Activated CD4-positive, alpha-beta T cell treated with anti-CD3 and anti-CD28 coated beads for 24 hours (primary cell): ENCODE data around the gene UNC5B.

Source experiments
- DNase-seq, 2 donors: peaks; one replicate each; pipeline ENCODE4 v3.0.0-alpha.2; 2020; ENCODE audit warnings: low read depth in 2 of 2

The UNC5B gene

DNA sequence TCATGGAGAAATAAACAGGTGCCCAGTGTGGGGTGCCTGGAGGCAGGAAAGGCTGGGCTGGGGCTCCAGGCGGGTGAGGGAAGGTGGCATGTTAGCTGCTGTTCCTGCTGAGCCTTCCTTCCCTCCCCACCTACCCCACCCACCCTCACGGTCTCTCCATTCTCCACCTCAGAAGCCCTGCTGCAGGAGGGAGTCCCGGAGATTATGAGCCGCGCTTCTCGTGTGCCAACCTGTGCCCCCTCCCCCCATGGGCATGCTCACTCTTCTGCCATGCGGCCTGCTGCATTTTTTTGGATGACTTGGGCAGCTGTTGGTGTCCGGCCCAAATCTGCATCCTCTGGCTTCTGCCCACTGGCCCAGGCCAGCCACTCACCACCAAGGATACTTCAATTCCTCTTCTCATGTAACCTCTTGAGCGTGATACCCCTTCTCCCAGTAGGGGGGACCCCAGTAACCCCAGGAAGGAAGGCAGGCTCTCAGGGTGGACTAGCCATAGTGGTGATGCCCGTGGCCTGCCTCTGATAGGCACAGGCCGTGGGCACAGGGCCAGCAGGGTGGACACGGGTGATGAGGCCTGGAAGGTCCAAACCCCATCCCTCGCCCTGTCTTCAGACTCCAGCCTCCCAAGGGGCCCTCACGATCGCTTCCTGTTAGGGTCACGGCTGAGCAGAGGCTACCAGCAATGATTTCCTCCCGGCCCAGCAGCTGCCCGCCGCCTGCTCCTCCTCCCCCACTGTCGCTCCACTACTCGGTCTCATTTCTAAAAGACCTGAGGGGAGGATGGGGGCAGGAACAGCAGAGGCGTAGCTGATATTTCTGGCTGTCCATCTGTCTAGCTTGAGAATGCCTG is 27.8 kb downstream of the UNC5B start:
- no peak for DNase-seq

DNA sequence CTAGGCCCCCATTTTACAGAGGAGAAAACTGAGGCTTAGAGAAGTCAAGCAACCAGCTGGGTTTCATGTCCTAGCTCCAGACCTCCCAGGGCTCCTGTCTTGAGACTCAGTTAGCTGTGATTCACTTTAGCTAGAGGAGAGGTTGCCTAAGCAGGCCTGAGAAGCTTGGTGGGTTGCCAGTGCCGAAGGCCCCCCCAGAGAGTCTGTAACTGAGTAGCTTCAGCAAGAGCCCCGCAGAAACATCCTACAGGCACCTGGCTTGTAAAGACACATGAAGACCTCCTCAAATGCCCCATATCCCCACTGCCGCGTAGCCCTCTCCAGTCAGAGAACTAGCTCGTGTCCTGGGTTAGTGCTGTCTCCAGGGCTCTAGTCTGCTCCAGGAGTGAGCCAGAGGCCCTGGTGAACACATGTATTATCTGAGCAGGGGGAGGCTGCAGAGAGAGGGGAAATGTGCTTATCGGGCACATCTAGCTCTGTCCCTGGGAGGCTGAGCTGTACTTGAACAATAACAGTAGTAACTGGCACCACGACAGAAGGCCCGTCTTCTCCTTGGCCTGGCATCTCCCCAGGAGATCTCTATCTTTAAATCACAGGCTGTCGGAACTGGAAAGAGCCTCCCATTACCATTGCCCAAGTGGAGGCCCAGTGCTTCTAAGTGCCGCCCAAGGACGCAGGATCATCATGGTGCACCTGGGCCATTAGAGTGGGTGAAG is 28.9 kb downstream of the UNC5B start:
- DNase-seq: no peak

GRCh38 chr10:71241830-71242621 is 29.7 kb downstream of the UNC5B start:
- no peak for DNase-seq

- no peak for DNase-seq
Observed at GRCh38 chr10:71242622-71243009, 30.2 kb downstream of the UNC5B start.

GRCh38 chr10:71243756-71244395 is 31.5 kb downstream of the UNC5B start:
- no peak for DNase-seq

DNA sequence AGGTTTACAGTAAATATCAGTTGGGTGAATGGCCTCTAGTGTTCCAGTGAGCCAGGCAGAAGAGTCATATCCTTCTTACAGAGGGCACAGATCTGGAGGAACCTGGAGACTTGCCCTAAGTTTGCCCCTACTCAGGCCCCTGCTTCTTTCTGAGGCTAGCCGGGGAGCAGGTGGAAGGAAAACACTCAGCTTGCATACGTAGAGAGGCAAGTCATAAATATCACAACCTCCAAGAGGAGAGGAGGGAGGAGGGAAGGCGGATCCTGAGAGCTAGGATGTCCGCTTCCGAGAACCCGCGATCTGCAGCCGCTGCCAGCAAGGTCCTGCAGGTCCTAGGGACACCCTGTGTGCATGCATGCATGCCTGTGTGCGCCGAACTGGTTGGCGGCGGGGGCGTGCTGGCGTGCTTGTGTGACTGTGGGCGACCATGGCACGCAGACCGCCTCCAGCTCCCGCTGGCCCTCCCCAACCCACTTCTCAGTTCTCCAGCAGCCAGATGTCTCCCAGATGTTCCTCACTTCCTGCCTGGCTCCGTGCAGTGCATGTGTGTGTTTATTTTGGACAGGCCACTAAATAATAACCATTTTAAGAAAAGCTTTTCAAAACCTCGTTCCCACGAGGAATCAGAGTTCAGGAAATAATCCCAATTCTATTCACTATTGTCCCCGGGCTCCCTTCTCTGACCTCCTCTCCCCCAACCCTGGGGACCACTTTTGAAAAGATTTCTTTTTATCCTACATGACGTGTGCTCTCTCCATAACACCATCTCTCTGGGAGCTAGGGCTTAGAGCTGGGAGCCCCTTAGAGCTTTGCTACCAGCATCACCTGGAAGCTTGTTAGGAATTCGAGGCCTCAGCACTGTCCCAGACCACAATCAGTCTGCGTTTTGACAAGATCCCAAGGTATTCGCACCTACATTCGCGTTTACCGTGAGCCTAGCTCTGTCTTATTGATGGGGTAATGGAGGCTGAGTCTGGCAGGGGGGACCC is 32.4 kb downstream of the UNC5B start:
- DNase-seq: no peak

GRCh38 chr10:71245420-71246325 is 33.3 kb downstream of the UNC5B start:
- DNase-seq: no peak

DNA sequence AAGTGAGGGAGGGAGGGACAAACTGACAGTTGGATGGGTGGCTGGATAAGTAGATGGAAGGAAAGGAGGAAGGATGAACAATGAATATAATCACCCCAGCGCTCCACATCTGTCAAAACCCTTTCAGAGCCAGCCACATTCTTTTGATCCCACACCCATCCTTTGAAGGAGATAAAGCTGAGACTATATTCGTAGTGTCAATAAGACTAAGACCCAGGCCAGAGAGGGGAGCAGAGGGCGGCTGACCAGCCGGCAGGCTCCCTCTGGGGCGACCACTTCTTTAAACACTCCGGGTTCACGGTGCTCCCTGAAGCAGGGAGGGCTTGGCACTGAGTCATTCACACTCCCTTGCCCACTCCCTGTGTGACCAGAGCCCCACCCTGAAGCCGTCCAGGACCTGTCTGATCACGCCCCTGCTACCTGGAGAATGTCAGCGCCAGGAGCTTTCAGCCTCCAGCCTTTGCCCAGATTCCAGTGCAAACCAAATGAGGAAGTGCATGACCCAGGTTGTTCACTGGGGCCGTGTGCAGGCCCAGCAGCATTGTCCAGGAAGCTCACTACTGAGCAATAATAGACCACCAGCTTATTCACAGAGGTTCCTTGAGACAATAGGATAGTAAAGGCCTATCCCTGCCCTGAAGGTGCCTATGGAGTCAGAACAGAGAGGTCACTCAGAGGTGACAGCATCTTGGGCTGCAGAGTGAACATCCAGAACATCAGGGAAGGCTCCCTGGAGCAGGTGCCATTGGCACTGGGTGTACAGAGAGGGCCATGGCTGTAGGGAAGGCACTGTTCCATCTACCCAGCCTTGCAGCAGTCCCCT is 34.4 kb downstream of the UNC5B start:
- DNase-seq: no peak

DNA sequence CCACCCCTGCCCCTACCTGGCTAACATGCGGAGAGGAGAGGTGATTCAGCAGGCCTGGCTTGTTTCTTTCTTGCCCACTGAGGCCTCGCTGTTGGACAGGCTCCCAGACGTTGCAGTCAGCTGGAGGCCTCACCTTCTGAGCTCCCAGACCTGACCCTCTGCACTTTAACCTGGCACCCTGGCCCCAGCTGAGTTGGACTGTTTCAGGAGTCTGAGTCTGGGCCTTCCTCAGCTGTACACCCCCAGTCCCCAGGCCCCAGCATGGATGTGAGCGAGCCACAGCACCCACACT is 35.0 kb downstream of the UNC5B start:
- DNase-seq: no peak

- no peak for DNase-seq
Observed at GRCh38 chr10:71247804-71248203, 35.4 kb downstream of the UNC5B start.

DNA sequence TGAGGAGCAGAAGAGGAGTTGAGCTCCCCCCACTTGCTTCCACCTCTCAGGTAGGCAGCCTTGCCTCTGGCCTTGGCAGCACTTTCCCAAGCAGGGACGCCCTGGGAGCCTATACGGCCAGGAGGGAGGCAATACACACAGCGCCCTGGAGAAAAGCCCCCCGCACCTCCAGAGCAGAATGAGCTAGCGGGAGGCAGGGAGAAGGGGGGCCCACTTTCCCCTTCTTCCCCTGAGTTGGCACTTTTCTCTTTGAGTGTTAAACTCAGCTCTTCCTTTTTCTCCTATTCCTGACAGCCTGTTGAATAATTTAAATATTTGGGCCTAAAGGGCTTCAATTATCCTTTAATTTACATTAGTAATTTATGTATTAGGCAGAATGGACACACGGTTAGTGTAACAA is 35.8 kb downstream of the UNC5B start:
- no peak for DNase-seq

GRCh38 chr10:71249996-71250395 is 37.6 kb downstream of the UNC5B start:
- DNase-seq: no peak

DNA sequence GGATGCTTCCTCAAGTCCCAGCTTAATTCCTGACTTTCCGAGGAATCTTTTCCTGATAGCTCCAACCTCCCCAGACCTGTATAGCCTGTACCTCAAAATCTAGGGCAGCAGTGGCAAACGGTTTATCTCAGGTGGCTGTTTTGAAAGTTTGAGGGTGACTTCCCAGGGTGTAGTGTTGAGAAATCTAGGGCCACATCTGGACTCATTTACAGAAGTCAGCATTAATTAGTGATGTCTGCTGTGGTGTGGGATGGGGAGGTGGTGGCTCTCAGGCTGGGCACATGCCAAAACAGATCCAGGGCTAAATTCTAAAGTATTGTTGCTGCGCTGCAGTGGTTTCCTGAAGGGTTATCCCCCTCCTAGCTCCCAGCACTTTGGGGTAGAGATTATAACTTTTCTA is 38.0 kb downstream of the UNC5B start:
- DNase-seq: no peak

DNA sequence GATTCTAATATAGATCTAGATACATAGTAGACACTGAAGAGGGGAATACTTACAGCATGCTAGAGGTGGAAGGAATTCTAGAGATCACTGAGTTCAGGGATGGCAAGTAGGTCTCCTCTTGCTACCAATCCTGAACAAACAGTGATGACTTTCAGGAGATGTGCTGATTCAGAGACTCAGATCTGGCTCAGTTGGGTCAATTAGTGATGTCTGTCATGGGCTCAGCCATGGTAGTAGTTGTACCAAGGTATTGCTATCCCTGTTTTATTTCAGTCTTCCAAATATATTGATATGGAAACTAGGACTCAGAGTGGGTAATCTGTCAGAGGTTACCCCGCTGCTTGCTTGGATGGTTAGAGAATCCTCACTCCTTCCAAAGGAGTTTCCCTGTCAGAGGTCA is 38.5 kb downstream of the UNC5B start:
- DNase-seq: no peak

DNA sequence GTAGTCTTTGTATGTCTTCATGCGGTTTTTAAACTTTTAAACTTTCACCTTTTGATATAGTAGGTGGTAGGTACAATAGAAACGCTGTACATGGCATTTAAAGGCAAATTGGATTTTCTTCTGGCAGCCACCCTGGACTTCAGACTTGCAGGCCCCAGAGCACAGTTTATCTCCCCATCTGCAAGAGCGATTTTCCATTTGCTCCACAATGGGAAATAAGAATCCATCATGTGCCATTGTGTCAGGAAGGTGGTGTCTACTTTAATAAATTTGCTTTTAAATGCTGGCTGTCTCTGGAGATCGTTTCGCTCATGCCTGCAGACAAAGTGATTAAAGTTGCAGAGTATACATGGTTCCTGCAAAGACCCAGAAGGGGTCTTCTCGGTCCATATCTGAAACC is 38.9 kb downstream of the UNC5B start:
- no peak for DNase-seq

- no peak for DNase-seq
Observed at GRCh38 chr10:71252220-71252619, 39.9 kb downstream of the UNC5B start.

- DNase-seq: no peak
Observed at GRCh38 chr10:71253981-71254818, 41.8 kb downstream of the UNC5B start.
